Measurements from ENCODE around the gene AMFR.
A peak's percentile ranks its signal among the peaks of the same experiment; 100 is the strongest.

The AMFR gene

GRCh38 chr16:56328276-56329022 is 96.9 kb downstream of the AMFR start:
- no peak for DNase-seq

GRCh38 chr16:56327929-56328258 is 97.5 kb downstream of the AMFR start:
- DNase-seq = no peak

DNA sequence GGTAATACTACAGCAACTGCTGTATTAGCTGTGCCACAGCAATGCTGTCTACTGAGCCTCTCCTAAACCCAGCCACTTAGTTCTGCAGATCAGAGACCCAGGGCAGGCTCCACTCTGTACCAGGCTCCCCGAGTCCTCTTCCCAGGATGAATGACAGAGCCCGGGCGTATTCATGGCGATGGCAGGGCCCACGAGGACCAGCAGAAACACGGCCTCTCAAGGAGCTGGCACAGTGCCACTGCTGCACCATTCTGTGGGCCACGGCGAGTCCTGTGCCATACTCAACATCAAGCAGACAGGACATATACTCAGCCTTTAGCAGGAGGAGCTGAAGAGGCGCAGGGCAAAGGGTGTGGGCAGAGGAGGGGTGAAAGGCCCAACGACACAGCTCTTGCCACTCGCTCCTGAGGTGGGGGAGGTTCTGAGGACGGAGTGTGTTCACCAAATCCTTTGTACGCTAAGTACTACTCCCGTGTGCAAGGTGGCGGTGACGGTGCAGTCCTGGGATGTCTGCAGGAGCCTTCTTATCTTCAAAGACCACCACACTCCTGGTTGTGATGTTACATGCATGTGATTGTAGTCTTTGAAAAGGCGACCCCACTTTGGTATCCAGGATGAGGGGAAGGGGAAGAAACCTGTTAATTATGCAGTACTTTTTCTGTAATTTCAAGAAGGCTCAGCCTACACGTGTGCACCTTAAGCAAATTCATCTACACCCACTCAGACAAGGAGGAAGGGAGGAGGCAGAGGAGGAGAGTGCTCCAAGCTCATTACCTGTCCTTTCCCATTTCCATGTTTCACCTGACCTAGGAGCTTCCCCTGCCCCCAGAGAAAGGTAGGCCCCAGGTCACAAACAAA is 98.0 kb downstream of the AMFR start:
- DNase-seq = no peak

DNA sequence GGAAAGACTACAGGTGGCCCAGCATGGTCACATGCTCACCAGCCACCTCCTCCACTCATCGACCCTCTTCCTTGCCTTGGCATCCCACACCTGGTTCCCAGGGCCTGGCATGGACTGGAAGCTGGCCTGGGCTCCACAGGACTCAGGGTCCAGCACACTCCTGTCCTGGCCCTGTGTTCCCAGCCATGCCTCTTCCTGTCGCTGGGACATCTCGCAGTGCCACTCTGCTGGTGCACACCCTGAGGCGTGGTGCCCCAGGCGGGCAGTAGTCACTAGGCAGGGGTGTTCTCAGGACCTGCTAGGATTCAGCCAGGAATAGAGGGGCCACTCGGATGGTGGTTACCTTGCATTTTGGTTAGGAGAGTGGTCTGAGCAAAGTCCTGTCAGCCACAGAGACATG is 99.4 kb downstream of the AMFR start:
- DNase-seq = no peak

DNA sequence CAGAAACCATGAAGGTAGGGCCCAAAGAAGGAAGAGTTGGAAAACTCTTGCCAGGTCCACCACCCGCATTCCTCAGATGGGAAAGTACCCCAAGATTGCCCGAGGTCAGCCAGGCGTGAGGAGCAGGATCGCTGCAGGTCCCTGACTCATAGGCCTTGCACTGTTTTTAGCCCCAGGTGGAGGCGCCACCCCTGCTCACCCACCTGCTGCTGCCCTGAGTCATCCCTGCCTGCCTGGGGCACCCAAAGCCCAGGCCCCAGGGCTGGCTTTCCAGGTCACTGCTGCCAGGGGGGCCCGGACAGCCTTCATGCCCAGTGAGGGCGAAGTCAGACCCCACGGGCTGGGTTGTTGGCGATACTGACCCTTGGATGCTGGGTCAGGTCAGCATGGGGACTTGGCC is 100.9 kb downstream of the AMFR start:
- no peak for DNase-seq

DNA sequence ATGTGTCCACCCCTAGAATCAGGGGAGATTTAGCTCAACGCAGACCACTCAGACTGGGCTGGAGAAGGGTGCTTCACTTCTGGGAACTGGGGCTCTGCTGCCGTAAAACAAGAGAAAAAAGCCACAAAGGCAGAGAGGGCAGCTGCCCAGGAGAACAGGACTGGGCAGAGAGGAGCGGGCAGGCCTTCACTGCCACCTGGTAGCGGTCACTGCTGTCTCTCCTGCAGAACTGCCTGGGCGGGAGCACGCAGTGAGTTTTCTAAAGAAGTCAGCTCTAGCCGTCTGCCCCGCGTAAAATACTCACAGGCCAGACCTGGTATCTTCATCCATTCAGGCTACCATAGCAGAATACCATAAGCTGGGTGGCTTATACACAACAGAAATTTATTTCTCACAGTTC is 103.8 kb downstream of the AMFR start:
- DNase-seq = no peak

DNA sequence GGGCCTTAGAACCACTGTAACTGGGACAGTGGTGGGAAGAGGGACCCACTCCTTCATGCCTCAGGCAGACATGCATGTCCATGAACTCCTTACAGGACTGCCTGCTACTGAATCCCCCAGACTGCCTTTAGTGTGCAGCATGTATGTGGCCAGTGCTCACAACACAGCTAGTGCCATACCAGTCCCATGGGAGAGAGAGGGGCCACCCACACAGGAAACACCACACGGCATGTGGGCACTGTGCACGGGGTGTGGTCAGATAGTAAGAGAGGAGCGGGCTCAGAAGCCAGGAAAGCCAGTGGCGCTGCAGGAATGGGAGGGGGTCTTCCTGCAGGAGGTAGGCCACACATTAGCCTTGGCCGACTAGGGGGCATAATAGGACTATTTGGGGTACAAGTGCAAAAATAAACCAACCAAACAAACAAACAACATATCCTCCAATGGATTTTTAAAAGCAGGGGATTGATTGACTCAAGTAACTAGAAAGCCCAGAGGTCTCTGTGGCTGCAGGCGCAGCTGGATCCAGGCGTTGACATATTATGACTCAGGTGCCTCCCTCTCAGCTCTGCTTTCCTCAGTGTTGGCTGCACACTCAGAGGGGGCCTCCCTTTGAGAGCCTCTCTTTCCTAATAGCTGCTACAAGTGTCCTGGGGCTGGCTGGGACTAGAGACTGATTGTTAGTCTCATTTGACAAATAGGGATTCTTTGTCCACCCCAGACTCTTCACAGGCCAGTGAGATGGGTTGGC is 104.4 kb downstream of the AMFR start:
- no peak for DNase-seq

GRCh38 chr16:56320056-56320455 is 105.3 kb downstream of the AMFR start:
- no peak for DNase-seq

DNA sequence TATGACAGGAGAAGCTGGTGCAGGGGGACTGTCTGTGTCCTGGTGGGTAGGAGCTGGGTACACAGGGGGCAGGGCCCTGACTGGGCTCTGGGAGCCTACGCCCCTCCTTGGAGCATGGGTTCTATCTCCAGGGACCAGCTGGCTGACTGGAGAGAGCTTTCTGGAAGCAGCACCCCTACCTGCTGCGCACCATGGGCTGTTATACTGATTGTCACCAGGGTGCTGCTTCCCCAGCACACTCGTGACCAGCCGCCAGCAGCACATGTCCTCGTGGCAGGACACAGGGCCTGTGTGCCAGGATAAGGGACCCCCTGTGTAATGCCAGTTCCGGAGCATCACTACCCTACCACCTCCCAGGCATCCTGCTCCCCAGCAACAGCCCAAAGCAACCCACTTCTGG is 106.0 kb downstream of the AMFR start:
- DNase-seq = no peak

DNA sequence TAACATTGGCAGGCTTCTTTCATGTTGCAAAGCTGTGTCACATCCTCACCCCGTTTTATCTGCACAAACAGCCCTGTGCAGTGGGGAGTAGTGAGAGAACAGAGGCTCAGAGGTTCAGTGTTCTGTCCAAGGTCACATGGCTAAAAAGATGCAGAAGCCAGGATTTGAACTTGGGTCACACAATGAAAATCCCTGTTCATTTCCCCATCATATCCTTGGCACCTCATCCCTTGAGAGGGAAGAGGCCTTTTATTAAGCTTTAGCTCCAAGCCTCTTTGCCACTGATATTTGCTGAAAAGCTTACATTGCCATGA is 106.6 kb downstream of the AMFR start:
- no peak for DNase-seq

DNA sequence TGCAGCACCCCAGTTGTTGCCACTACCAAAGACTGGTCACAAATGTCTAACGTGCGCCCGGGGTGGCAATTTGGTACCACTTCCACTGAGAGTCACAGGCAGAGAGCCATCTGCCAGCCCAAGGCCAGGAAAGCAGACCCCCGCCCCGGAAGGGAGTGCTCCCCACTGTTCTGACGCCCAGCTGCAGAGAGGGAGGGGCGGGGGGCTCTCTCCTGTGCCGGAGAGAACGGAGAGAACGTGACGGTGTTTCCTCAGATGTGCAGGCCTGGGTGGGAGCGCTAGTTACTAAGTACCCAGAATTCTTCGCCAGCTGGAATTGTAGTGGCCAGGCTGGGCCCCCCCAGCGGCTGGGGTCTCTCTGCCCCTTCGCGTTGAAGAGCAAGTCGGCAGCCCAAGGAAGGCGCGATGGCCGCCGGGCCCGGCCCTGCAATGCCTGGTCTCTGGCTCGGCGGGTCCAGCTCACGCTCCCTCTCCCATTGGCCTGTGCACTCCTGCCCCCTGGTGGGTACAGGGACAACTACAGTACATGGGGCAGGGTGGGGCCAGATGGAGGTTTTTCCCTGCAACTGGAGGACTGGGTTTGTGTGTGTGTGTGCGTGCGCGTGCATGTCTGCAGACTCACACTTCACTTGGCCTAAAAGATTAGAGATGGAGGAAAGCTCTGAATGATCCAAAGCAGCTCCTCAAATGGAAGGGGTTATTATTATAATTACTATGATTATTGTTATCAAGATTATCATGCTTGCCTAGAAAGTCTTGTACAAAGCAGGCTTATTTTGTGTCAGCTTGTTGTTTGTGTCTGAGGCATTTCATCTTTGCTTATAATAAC is 107.1 kb downstream of the AMFR start:
- DNase-seq = peak; percentile 73 to 82

DNA sequence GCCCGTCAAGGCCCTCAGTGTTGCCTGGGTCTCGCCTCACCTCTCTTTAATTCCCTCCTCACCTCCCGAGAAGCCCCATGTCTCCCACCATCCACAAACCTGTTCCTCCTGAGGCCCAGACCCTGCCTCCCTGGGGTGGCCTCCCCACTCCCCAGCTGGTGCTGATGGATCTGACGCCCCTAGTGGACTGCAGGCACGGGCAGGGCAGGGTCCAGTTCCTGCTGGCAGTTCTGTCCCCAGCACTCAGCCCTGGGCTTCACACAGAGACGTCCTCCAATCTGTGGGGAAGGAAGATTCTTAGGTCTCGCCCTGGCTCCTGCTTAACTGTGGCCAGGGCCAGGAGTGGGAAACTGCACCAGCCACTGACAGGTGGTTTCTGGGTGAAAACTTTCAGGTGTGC is 108.8 kb downstream of the AMFR start:
- DNase-seq = no peak

GRCh38 chr16:56315955-56316354 is 109.4 kb downstream of the AMFR start:
- no peak for DNase-seq

GRCh38 chr16:56314244-56314850 is 111.0 kb downstream of the AMFR start:
- DNase-seq = no peak

GRCh38 chr16:56312556-56312955 is 112.8 kb downstream of the AMFR start:
- no peak for DNase-seq

GRCh38 chr16:56312028-56312300 is 113.4 kb downstream of the AMFR start:
- no peak for DNase-seq
